ENCODE measurements around the gene ORC5. TPM values are rescaled to one million over a fixed set of nuclear protein-coding genes. Genes with fewer than 3 reads are reported as not detected.

The ORC5 gene
- total RNA-seq, 2 donors from 2014 or later = 13.2 to 16.9 TPM

Other genes with a start within 250 kb of the ORC5 start
- gene RELN, start 218.4 kb downstream of the ORC5 start, total RNA-seq = 1 to 10 TPM; 5.0 to 6.2 TPM
- not detected for gene LHFPL3, start 120.6 kb upstream of the ORC5 start, total RNA-seq